GM15510 (cell line): ENCODE measurements around the gene PKD2L1.

Source experiments
- POLR2A ChIP-seq: IDR thresholded peaks from 3 replicates; pipeline ENCODE4 v1.6.1; 2011; ENCODE audit warnings: borderline replicate concordance; ENCODE audit not compliant: insufficient read length; ENCODE audit errors: extremely low read depth

PKD2L1 gene

GRCh38 chr10:100330079-100330478, at the start of gene PKD2L1:
TSS of gene PKD2L1 (minus strand) at chr10:100330228. CDS start at chr10:100330103, 125 bp downstream.
- TF ChIP-seq POLR2A = no peak

- no peak for TF ChIP-seq POLR2A
Measured at GRCh38 chr10:100377830-100378229, 47.8 kb upstream of the PKD2L1 start.

- TF ChIP-seq POLR2A = no peak
Measured at GRCh38 chr10:100374200-100374655, 44.2 kb upstream of the PKD2L1 start.

- peak; percentile 79 for TF ChIP-seq POLR2A
Measured at GRCh38 chr10:100373298-100374199, 43.5 kb upstream of the PKD2L1 start.

GRCh38 chr10:100372415-100373297, 42.6 kb upstream of the PKD2L1 start:
- TF ChIP-seq POLR2A = no peak

GRCh38 chr10:100371482-100372027, 41.5 kb upstream of the PKD2L1 start:
- no peak for TF ChIP-seq POLR2A

GRCh38 chr10:100370714-100371481, 40.9 kb upstream of the PKD2L1 start:
- no peak for TF ChIP-seq POLR2A

- no peak for TF ChIP-seq POLR2A
Measured at GRCh38 chr10:100368721-100369120, 38.7 kb upstream of the PKD2L1 start.

GRCh38 chr10:100364735-100365391, 34.8 kb upstream of the PKD2L1 start:
- no peak for TF ChIP-seq POLR2A

- no peak for TF ChIP-seq POLR2A
Measured at GRCh38 chr10:100364175-100364574, 34.1 kb upstream of the PKD2L1 start.

GRCh38 chr10:100362570-100363496, 32.8 kb upstream of the PKD2L1 start:
- TF ChIP-seq POLR2A = no peak

GRCh38 chr10:100360234-100360633, 30.2 kb upstream of the PKD2L1 start:
- TF ChIP-seq POLR2A = no peak
